ENCODE results near the gene SLC47A2.

GRCh38 chr17:19630035-19630434 lies 86.3 kb downstream of the SLC47A2 start:
- TF ChIP-seq TAF1 (IDR thresholded peaks at IDR 0.05; ENCODE audit: low read depth) (no peak), EZH2 (IDR thresholded peaks at IDR 0.05; ENCODE audit: borderline replicate concordance, insufficient read depth, low read length, poor library complexity, severe bottlenecking) (no peak), POLR2AphosphoS5 (IDR thresholded peaks at IDR 0.05) (no peak), RAD21 (conservative IDR thresholded peaks at IDR 0.05) (no peak), REST (IDR thresholded peaks at IDR 0.05; ENCODE audit: borderline replicate concordance) (no peak), EP300 (conservative IDR thresholded peaks at IDR 0.05; ENCODE audit: poor library complexity, severe bottlenecking) (no peak), SMC3 (conservative IDR thresholded peaks at IDR 0.05; ENCODE audit: poor library complexity) (no peak), MXI1 (conservative IDR thresholded peaks at IDR 0.05; ENCODE audit: poor library complexity, severe bottlenecking) (no peak)
- TF ChIP-seq, protein P1, sequence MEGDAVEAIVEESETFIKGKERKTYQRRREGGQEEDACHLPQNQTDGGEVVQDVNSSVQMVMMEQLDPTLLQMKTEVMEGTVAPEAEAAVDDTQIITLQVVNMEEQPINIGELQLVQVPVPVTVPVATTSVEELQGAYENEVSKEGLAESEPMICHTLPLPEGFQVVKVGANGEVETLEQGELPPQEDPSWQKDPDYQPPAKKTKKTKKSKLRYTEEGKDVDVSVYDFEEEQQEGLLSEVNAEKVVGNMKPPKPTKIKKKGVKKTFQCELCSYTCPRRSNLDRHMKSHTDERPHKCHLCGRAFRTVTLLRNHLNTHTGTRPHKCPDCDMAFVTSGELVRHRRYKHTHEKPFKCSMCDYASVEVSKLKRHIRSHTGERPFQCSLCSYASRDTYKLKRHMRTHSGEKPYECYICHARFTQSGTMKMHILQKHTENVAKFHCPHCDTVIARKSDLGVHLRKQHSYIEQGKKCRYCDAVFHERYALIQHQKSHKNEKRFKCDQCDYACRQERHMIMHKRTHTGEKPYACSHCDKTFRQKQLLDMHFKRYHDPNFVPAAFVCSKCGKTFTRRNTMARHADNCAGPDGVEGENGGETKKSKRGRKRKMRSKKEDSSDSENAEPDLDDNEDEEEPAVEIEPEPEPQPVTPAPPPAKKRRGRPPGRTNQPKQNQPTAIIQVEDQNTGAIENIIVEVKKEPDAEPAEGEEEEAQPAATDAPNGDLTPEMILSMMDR (IDR thresholded peaks at IDR 0.05; ENCODE audit: poor library complexity, severe bottlenecking), result no peak
